GM13977 (cell line): Measurements from ENCODE around the gene PRX.

Experiments
- DNase-seq: peaks from one replicate; pipeline ENCODE4 v3.0.0; 2012; ENCODE audit warnings: low spot score
- in situ Hi-C: fragments of 300-500 bp; cut with MboI; formaldehyde crosslinking; loops from one replicate; pipeline ENCODE4 v1.12.0; 2022; ENCODE audit warnings: low sequenced_read_pairs, low pct_unique_long_range_greater_than_20kb, mixed read lengths, inconsistent platforms; ENCODE audit not compliant: unreplicated experiment
- TF ChIP-seq, protein P1 (sequence below): IDR thresholded peaks from 2 replicates; pipeline ENCODE4 v1.5.1; 2012; ENCODE audit warnings: mild to moderate bottlenecking, control low read depth; ENCODE audit not compliant: insufficient read depth; ENCODE audit errors: extremely low read depth, missing control alignments

PRX gene

DNA sequence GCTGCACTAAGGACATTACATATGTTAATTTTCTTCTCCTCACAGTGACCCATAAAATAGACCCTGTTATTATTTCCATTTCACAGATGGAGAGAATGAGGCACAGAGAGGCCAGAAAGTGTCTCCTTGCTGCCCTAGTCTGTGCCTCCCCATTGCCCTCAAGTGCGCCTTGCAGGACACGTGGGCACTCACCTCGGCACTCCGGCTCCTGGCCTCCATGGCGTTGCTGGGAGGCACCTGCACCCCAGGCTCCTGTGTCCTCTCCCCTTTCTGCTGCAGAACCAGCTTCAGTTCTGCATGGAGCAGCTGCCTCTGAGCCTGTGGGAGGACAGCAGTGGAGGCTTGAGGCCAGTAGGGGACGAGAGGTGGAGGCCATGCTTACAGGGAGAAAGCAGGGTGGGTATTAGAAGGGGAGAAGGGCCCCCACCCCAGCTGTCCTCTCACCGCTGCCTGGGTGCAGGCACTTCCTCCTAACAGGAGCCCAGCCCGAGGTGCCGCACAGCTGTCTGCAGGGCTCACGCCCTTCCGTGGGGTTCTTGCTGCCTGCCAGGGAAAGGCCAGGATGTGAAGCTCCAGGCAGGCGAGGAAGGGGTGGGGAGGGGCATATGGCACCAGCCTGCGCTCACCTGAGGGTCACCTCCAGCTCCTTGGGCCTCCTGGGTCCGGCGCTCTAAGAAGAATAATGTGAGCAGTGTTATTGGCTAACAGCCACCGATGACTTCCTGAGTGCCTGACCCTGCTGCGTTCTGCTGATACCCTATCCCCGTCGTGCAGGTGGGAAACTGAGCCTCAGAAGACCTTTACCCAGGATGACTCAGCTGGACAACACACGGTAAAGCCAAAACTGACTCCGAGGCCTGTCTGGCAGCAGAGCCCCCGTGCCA lies 5.2 kb downstream of the PRX start:
- DNase-seq = no peak
- TF ChIP-seq, protein P1, sequence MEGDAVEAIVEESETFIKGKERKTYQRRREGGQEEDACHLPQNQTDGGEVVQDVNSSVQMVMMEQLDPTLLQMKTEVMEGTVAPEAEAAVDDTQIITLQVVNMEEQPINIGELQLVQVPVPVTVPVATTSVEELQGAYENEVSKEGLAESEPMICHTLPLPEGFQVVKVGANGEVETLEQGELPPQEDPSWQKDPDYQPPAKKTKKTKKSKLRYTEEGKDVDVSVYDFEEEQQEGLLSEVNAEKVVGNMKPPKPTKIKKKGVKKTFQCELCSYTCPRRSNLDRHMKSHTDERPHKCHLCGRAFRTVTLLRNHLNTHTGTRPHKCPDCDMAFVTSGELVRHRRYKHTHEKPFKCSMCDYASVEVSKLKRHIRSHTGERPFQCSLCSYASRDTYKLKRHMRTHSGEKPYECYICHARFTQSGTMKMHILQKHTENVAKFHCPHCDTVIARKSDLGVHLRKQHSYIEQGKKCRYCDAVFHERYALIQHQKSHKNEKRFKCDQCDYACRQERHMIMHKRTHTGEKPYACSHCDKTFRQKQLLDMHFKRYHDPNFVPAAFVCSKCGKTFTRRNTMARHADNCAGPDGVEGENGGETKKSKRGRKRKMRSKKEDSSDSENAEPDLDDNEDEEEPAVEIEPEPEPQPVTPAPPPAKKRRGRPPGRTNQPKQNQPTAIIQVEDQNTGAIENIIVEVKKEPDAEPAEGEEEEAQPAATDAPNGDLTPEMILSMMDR = no peak
- in situ Hi-C loops = no loop called here

DNA sequence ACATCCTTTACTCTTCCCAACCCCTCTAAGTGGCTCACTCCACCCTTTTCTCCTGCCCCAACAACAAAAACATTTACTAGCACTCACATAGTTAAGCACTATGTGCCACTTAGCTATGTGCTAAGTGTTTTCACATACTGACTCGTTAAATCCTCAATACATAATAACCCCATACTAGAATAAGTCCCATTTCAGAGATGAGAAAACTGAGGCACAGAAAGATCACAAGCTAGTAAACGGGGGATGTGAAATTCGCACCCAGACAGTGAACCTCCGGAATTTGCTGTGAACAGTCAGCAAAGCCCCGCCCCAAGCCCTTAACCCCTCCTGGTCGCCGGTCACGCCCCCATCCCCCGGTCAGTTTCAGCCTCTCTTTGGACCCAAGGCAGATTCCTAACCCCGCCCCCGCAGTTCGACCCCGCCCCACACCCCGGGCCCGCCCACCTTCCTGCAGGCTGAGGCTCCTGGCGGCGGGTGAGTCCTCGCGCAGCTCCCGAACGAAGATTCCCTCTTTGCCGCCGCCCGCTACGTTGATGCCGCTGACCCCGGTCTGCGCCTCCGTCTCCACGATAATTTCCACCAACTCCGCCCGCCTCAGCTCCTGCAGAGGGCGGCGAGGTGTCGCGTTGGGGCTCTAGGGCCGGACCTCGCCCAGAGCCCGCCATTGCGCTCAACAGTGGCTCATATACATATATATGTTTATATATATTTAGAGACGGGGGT lies 9.8 kb downstream of the PRX start:
- in situ Hi-C loops = no loop called here
- DNase-seq = peak; percentile 98
- TF ChIP-seq, protein P1 = no peak

DNA sequence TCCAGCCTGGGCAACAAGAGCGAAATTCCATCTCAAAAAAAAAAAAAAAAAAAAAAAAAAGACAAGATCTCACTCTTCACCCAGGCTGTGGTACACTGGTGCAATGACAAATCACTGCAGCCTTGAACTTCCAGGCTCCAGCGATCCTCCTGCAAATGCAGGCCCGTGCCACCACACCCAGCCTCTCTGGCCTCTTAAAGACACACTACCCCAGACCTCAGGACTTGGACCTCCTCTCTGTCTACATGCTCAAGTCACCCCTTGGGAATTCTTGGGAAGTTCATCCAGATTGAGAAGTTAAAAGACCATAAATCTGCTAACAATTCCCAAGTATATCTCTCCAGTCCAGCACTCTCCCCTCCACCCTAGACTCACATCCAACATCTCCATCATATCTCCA lies 12.6 kb downstream of the PRX start:
- in situ Hi-C loops = no loop called here
- DNase-seq = no peak
- TF ChIP-seq, protein P1 = no peak

DNA sequence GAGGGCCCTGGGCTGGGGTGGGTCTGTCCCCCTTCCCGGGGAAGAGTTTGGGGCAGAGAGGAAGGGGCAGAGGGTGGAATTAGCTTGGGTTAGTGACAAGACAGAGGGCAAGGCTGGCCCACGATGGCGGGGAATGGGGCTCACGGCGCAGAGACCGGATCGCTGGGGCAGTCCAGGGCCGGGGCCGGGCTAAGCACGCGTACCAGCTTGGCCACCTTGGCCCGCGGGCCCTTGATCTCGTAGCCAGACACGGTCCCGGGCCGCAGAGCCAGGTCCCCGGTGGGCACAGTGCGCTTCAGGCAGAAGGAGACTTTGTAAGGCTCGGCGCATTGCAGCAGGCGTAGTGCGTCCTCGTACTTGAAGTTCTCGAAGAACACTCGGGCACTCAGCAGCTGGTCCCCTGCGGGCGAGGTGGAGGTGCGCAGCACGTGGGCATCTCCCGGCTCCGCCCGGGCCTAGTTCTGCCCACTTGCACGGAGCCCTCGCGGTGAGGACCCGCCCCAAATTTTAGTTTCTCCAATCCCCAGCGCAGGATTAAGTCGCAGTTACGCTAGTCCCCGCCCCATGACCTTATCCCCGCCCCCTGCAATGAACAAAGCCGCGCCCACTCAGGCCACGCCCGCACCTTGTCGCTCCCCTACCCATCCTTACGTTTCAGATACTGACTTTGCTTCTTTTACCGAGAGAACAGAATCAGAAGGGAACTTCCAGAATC lies 14.6 kb downstream of the PRX start:
- DNase-seq = no peak
- TF ChIP-seq, protein P1 = no peak
- in situ Hi-C loops = no loop called here

DNA sequence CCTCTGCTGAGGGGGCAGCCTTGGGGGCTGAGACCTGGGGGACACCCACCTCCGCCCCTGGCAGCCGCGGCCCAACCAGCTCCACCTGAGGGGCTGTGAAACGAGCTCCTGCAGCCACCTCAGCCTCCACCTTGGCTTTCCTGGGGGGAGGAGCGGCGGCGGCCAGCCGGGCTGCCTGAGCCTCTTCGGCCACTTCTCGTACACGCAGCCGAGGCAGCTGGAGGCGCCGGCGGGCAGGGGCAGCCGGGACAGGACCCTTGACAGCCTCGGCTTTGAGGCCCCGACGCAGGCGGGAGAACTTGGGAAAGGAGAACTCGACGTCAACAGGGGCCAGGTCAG lies 15.6 kb downstream of the PRX start:
- in situ Hi-C loops = no loop called here

More for the DNA sequence above, 15.6 kb downstream of the PRX start:
- no peak for DNase-seq
- TF ChIP-seq, protein P1 = no peak
